GM18868 (cell line): Measurements from ENCODE around the gene CCDC6.
"Not testable (repeated sequence)": the region's sequence is repeated elsewhere in the genome, so short reads cannot be mapped to it uniquely, and the experiment has no call there.

Source experiments
- ATAC-seq: cut with Tn5 transposase; IDR thresholded peaks from one replicate; pipeline ENCODE4 v1.9.1; 2021; ENCODE audit warnings: mild to moderate bottlenecking, moderate library complexity; ENCODE audit not compliant: unreplicated experiment

CCDC6 gene

DNA sequence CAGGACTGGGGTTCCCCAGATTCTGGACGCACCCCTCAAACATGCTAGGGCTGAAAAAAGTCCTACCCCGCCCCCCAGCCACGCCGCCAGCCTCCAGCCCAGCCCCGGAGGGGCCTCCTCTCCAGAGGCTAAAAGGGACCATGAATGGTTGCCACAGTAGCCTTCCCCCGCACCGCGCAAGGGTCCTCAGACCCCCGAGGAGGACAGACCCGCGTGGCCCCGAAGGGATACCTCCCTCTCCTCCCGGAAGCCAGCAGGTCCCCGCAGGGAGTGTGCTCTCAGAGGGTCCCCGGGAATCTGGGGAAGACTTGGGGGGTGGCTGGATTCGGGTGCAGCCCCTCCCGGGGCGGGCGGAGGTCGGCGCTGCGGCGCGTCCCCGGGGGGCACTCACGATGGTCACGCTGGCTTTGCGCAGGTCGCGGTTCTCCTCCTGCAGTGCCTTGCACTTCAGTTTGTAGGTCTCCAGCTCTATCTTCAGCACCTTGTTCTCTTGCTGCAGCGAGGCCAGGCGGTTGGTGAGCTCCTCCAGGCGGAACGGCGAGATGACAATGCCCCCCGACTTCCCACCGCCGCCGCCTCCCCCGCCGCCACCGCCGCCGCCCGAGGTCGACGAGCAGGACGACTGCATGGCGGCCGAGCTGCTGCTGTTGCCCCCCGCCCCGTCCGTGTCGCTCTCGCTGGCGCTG is 482 bp downstream of the CCDC6 start:
- no peak for ATAC-seq

DNA sequence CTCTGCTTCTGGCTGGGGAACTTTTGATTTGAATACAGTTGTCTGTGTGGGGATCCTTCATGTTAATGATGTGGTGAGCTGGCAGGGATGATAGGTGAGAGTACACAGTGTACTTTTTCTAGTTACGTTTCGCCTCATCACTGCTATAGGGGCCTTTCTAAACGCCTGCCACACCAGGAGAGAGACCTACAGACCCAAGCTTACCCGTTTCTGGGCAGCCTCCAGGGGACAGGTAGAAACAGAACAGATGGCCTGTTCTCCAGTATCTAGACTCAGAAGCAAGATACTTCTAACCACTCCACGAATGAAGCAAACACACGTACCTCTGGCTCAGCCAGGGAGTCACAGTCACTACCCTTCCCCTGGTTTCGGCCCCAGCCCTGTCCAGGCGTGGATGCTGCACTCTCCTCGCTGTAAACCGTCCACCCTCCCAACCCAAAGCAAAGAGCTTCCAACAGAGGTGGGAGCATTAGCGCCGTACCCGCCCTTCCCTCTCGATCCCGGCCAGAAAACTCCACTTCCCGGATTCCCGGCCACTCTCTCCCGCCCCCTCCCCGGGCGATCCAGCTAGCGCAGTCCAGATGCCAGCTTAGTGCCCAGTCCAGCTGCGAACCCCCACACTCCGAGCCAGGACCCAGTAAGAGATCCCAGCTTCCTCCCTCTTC is 1.2 kb downstream of the CCDC6 start:
- ATAC-seq = peak; percentile 55

DNA sequence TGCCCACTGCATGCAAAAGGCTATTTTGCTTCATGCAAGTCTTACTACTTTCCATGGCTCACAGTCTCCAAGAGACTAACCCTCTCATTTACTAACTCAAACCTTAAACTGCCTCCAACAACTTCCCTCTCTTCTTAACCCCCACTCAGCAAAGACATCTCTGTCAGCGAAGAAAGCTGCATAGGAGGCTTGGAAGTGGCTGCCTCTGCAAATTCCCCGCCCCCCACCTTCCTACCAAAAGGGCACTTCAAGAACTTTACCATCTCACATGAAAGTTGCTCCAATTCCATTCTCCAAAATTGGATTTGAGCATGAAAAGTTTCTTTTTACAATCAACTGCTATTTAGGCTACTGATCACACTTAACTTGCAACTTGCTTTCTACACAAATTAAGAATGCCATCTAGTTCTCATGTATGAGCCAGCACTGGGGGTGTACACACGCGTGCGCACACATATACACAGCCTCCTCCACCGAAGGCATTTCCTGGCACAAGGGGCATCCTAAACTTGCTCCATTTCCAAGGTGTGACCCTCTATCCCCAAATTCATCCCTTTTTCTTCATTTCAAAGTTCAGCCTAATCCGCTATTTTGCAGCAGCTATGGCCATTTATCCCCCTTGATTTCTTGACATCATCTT is 1.8 kb downstream of the CCDC6 start:
- no peak for ATAC-seq

DNA sequence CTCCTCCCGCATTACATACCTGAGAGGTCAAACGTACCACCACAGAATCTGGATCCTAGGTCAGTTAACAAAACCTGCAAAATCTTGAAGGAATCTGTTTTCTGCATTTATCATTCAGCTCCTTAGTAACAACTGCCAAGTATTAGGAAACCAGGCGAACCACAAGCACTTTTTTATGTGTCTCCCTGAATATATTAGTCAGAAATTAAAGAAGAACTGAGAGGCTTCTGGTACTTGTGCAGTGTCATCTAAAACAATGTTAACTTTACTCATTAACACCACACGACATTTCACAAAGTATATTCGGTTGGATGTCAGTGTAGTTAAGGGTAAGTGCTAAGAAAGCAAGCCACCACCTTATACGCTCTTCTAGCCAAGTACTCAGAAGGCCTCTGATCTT is 2.5 kb downstream of the CCDC6 start:
- ATAC-seq = no peak

DNA sequence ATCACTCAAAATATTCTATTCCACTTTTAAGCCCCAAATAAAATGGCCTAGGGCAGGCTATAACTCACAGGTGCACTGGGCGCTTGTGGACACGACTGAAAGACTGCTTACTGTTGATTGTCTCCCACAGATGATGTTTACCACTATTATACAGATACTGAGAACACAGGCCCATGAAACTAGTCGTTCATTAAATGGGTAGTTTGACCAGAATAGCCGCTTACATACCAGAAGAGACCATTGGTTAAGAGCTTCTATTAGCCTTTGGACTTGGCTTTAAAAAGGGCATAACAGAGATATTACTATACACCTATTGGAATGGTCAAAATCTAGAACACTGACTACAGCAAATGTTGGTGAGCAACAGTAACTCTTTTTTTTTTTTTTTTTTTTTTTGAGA is 4.3 kb downstream of the CCDC6 start:
- ATAC-seq = no peak

DNA sequence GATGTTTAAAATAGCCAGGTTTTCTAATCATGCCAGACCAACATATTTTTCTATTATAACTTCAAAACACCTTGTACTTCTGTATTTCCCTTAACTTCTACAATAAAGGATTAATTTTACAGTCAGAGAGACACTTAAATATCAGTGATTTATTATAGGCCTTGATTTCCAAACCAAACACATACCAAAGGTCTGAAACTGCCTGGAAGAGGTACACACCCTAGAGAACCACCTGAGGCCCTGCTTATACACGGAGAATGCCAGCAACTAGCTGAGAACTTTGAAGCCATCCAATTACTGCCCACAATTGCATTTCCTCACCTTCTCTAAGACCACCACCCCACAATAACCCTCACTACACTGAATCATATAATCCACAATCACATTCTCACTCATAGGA is 4.9 kb downstream of the CCDC6 start:
- ATAC-seq = no peak

DNA sequence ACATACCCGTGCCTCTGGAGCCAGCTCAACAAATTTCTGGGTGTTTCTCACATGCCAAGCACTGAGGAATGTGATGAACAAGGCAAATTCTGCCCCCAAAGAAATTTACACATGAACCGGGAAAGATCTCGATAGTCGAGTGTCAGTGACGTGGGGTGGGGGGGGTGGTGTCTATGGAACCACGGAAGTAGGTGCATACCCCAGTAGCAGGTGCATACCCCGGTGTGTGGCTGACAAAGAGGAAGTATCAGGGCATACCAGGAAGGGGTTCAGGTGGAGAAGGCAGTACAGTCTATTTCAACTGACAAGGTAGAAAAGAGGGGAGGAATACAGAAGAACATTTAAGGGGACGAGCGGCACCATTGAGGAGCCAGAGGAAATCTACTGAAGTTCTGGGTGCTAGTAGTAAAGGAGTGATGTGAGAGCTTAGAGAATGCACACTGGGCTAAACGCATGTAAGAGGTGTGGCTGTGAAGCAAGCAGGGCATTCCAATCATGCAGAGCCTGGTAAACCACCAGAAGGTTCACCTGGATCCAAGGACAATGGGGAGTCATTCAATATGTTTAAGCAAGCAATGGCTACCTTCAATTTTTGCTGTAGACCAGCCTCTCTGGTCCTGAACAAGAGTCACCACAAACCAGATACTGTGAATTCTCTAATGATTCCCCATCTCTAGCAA is 6.2 kb downstream of the CCDC6 start:
- ATAC-seq = no peak

DNA sequence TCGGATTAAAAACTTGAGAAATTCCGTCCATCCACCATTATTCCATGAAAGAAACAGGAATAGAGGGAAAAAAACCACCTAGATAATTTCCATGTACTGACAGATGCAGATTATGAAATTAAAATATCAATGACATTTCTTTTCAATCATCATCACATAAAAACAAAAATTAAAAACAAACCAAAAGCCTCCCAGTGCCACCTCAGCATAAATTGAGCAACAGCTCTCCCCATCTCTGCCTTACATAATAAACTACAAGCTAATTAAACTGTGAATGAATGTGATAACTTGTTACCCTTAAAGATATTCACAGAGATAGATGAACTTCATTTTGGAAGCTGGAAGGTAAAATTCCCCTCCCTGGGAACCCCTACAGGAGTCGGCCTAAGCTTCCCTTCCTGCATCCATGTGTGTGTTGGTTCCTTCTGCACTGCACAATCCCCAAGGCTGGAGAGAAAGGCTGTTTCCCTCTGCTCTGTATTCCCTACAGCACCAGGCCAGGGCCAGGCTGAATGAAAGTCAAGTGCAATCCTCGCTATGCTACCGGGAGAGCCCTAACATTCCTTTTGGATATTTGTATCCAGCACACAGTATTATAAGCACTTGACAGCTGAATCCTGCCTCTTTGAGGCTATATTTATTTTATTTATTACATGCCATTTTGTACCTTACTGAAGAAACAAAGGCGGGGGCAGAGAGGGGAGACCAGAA is 8.1 kb downstream of the CCDC6 start:
- ATAC-seq = no peak

DNA sequence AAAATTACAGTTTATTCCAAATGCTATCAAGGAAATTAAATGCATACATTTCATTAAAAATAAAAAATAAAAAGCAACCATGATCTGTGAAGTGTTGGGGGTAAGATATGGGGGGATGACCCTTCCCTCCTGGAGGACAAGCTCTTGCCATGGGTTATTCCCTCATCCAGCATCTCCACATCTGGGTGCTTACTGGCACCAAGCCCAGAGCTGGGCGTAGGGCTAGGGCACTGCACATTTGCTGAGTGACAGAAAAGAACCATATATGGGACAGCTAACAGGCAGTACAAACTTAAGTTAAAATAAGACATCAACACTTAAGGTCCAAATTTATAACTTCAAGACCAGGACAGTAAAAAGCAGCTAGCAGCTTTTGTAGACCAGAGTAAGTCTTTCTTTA is 10.2 kb downstream of the CCDC6 start:
- no peak for ATAC-seq

DNA sequence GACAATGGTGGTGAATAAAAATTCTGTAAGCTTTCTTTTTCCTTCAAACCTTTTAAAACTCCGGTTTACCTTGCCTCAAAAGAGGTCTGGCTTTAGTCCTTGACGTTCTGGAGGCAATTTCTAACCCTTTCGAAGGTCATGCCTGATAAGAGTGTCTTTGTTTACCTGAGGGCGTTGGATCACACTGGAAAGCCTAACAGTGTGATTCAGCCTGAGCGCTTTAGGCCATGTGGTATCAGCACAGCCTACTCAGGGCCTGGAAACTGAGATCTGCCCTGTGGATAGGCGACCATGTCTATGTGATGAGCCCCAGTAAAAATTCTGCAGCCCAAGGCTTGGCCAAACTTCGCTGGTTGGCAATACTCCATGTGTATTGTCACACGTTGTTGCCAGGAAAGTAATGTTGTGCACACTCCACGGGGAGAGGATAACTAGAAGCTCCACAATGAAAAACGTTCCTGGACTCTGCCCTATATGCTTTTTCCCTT is 10.7 kb downstream of the CCDC6 start:
- no peak for ATAC-seq

DNA sequence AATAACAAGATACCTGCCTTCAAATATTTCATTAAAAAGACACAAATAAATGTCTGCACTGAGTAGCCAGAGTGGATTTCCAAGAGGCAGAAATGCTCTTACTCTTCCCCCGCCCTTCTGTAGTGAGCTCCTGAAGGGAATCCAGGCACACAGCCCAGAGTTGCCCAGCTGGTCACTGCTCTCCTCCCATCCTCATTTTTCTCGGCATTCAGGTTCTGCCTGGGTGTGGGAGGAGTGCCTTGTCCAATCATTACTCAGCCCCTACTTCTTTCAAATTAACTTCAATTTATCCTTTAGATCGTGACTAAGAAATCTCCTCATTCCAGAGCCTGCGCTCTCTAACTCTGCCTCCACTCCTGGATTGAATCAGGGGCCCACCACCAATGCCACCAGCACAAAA is 12.2 kb downstream of the CCDC6 start:
- no peak for ATAC-seq

DNA sequence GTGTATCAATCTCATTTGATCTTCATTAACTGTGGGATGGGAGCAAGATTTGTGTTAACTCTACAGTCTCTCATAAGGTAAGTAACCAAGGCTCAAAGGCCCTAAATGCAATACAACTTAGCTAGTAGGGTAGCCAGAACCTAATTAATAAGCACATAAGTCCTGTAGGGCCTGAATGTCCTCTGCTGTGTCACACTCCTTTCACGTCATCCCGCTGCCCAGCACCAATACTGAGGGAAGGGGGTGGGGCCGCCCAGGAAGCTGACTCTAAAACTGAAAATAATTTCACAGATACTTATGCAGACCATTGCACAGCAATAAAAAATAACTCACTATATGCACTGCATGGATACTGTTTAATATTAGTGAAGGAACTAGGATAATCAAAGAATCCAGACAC is 13.7 kb downstream of the CCDC6 start:
- no peak for ATAC-seq

DNA sequence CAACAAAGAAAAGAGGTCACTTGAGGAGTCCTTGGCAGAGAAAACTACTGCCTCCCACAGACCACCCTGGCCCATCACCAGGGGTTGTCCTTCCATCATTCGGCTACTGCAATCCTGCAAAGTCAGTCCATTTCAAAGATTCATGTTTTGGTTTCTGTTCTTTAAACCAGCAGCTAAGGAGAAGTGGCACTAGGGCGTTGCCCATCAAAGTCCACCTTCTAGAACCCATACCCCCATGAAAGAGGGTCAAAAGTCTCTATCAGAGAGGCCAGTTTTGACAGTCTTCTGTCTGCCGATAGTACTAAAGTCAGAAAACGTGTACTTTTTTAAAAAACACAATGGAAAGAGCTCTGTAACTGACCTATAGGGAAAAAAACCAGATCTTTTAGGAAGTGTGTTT is 14.4 kb downstream of the CCDC6 start:
- no peak for ATAC-seq

DNA sequence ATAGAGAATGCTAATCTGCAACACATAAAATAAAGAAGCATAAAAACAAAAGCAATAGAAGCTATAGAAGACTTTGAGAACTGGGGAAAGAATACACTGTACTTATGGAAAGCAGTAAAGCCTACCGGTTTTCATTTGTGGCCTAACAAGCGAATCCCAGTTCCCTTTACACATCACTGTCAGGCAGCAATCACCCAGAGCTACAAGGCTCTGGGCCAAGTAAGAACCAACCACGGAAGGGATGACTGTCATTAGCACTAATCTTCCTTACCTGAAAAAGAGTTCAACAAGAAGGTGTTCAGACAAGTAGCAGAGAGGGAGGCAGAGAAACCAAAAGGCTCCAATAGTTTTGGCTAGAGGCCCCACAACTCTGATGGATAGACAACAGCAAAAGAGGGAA is 15.0 kb downstream of the CCDC6 start:
- ATAC-seq = peak; percentile 72

DNA sequence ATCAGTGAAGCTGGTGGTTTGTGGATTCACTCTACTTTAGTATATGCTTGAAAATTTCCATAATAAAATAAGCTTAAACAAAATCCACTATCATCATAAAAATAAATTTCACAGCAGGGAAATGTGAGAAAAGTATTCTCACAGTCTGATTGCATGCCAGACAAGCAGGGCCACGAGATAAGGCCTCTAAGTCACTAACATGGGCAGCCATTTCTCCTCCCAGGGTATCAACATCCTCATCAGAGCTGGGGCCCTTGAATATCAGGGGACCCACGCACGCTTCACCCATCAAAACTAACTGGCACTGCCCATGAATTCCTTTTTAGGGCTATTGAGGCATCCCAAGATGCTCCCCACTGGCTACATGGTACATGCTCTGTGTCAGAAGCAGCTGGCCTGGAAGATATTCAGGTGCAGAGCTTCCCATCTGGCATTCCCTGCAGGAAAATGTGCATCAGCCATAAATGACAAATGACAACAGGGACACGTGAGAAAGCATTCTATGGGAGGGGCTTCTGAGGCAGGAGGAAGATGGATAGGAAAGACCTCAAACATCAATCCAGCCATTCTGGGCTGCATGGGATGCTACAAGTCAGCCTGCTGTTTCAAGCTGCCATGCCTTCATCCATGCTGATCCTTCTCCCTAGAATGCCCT is 17.4 kb downstream of the CCDC6 start:
- ATAC-seq = no peak

DNA sequence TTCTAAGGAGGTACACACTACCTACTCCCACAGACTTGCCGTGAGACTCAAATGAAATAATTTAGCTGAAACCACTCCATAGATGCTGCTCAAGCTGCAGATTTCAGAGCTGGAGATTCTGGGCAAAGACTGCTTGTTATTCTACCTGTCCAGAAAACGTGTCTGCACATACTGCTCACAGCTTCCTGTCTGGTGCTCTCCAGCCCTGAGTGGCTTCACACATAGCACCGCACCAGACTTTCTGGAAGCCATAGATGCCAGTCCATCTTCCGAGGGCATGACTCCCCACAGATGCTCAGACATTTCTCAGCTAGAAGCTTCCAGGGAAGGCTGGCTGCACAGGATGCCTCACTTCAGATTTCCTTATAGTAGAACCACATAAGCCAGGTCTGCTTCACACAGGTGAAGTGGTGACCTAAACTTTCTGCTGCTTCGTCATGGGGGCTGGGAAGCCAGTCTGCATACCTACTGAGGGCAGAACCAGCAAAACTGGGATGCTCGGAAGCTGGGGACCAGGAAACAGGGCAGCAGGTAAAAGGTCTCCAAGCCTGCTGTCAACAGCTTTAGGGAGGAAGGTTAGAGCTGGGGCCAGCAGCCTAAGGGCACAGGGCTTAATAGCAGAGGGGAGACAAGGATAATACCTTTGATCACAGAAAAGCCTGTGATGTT is 18.2 kb downstream of the CCDC6 start:
- no peak for ATAC-seq

DNA sequence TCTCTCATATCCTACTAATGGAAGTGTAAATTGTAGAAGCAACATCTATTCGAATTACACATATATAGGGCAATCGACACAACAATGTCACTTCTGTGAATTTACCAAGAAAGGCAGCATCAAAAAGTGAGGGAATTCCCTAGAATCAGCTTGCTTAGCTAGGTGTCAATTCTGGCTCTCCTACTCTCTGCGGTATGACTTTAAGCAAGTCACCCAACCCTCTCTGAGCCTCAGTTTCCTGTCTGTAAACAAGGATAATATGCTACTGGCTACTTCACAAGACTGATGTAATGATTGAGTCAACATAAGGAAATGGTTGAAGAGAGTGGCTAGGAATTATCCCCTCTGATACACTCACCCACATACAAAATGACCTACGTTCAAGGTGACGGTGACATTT is 19.4 kb downstream of the CCDC6 start:
- no peak for ATAC-seq

DNA sequence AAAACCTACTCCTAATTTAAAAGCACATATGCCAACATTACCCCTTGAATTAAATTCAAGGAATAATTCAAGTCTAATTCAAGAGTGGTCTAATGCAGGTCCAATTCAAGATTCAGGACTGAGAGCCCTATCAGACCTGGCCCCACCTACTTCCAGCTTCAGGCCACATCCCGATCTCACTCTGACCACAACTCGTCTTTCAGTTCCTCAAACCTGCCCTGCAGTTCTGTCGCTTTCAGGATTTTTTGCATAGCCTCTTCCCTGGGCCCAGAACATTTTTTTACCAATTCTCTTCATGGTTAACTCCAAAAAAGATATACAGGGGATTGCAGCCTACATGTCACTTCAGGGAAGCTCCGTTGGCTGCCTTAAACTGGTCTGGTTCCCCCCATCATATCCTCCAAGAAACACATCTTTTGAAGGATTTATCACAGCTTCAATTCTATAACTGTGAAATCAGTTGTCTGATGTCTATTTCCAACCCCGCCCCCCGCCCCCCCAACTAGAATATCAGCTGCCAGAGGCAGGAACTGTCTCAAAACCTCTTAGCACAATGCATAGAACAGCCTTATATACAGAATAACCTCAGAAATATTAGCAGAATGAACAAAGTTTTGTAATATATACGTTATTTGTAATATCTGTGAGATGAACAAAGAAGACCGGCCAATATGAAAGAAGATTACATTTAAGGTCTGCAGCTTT is 20.8 kb downstream of the CCDC6 start:
- ATAC-seq = peak; percentile 65

DNA sequence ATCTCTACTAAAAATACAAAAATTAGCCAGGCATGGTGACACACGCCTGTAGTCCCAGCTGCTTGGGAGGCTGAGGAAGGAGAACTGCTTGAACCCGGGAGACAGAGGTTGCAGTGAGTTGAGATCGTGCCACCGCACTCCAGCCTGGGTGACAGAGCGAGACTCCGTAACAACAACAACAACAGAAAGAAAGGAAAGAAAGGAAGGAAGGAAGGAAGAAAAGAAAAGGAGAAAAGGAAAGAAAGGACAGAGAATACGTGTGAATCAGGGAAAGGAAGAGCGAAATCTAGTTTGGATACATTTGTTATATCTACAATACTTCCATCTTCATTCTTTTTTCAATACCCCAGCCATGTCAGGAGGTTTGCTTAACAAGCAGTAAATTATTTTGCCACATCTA is 21.5 kb downstream of the CCDC6 start:
- ATAC-seq = not testable (repeated sequence)
